GM21619 (cell line): Measurements from ENCODE around the gene RIMBP2.

Source experiments
- ATAC-seq: cut with Tn5 transposase; IDR thresholded peaks from one replicate; pipeline ENCODE4 v1.9.1; 2021; ENCODE audit not compliant: unreplicated experiment

Gene RIMBP2

DNA sequence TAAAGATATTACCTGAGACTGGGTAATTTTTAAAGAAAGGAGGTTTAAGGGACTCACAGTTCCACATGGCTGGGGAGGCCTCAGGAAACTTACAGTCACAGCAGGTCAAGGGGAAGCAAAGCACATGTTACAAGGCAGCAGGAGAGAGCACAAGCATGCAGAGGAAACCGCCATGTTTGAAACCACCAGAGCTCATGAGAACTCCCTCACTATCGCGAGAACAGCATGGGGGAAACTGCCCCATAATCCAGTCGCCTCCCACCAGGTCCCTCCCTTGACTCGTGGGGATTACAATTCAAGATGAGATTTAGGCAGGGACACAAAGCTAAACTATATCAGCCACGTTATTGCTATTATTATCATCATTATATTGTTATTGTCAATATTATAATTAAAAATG lies 138.7 kb downstream of the RIMBP2 start:
- ATAC-seq, result no peak

DNA sequence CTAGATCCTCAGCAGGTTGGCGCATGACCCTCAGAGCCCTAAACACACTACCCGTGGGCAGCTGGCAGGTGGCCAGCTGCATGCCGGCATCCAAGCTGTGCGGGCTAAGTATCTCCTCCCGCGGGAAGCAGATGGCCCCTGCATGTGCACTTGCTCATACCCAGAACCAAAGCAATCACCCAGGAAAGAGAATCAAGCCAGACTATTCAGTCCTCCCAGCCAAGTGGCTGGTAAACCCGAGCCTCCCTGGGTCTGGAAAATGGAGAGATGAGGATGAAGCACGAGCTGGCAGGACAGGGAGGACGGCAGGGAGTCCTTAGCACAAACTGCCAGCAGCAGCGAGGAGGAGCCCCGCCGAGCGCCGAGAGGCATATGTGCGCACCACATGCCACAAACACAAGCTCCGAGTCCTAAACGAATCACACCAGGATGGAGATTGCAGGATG lies 139.7 kb downstream of the RIMBP2 start:
- ATAC-seq, result no peak

DNA sequence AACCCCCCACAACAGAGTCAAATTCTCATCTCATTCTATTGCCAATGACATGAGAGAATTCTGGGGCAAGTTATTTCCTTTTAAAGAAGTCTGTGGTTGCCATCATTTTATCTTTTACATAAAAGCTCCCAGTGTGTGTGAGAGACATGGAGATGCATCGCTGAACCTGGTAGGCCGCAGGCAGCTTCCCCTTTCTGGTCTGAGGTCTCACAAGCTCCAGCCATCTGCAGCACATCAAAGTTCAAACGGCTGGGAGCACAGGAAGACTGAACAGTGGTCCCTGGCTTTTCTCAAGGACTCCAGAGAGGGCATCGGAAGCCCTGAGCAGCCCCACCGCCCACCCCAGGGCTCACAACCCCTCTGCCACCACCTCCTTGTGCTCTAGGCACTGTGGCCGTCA lies 141.7 kb downstream of the RIMBP2 start:
- ATAC-seq, result no peak

DNA sequence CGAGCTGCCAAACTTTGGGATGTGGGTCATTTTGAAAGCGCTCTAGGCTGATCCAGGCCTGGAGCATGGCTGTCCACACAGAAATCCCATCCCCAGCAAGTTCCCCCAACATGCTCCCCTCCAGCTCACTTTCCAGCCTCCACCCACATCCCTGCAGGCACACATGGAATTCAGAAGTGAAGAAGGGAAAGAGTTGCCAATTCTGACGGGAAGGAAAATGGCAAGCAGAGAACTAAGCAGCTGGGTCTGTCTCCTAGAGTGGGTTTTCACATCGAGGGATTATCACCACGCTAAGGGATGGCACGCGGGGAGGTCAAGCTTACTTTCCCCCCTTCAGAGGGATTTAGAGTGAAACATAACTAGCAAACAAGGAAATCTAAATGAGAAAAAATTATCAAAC lies 142.3 kb downstream of the RIMBP2 start:
- no peak for ATAC-seq

GRCh38 chr12:130573235-130573634 lies 142.9 kb downstream of the RIMBP2 start:
- ATAC-seq, result no peak

DNA sequence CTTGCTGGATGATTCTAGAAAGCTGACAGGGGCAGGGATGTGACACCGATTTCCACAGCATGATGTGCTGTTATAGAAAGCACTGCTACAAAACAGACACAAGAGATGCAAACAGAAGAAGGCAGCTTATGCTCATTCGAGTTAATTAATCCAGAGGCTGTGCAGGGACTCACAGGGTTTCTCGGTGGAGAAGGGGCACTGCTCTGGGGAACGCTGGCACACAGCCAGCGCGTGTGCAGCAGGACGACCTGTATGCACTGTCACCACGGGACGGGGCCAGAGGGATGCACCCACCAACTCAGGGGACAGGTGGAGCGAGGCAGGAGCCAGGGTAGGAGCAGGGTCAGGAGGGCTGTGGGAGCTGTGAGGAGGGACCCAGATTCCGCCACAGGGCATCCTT lies 143.5 kb downstream of the RIMBP2 start:
- ATAC-seq, result no peak

GRCh38 chr12:130571734-130572133 lies 144.4 kb downstream of the RIMBP2 start:
- no peak for ATAC-seq

DNA sequence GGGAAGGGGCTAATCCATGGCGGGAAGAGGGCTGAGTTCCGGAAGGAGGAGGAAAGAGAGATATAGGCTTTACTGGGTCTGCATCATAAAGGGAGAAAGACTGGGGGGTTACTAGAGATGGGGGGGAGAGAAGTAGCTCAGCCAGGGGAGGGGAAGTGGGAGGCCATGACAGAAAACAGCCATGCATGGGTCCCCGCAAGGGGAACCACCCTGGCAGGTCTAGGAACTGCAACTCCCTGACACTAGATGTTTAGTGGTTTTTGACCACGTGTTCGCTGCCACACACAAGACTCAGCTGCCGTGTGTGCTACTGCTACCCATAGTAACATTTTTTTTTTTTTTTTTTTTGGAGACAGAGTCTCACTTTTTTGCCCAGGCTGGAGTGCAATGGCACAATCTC lies 145.0 kb downstream of the RIMBP2 start:
- no peak for ATAC-seq

GRCh38 chr12:130569521-130569920 lies 146.6 kb downstream of the RIMBP2 start:
- no peak for ATAC-seq

DNA sequence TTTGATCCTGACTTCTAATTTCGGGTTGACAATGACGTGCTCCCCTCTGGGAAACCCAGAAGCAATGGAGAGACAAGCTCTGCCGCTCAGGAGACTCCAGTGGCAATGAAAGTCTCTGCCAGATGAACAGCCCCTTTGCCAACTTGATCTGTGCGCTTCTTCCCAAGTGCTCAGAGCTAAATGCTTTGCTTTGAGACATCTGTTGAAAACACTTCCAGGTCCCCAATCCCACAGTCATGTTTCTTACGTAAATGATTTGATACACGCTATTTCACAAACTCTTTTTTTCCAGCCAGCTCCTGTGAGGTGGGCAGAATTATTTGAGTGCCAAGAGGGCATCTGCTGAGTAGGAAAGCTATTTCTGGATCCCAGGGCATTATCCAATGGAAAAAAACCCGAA lies 147.6 kb downstream of the RIMBP2 start:
- ATAC-seq, result no peak

GRCh38 chr12:130568041-130568440 lies 148.1 kb downstream of the RIMBP2 start:
- no peak for ATAC-seq

DNA sequence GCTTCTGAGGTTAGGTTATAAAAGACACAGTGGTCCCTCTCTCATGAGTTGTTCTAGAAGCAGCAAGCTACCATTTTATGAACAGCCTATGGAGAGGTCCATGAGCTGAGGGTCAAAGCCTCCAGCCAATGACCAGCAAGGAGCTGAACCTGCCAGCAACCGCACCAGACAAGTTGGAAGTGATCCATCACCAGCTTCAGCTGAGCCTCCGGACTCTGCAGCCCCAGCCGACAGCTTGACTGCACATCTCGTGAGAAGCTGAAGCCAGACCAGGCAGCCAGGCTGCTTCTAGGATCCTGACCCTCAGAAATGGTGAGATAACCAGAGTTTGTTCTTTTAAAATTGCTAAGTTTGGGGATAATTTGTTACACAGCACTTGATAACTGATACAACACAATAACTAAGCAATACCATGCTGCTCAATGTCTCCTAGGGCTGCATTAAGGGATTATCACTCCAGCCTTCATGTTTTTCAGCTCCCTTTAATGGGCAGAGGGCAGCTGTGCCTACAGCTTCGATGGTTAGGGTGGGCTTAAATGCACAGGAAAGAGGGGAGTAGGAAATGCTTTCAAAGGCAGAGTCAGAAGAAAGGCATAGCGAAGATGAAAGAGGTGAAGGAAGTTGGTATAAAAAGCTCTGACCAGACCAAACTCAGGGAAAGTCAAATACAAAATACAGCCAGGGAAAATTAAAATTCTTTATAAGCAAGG lies 149.5 kb downstream of the RIMBP2 start:
- no peak for ATAC-seq

- no peak for ATAC-seq
Measured at GRCh38 chr12:130565189-130565588, 150.9 kb downstream of the RIMBP2 start.

GRCh38 chr12:130563323-130563722 lies 152.8 kb downstream of the RIMBP2 start:
- no peak for ATAC-seq

GRCh38 chr12:130562716-130563115 lies 153.4 kb downstream of the RIMBP2 start:
- no peak for ATAC-seq

DNA sequence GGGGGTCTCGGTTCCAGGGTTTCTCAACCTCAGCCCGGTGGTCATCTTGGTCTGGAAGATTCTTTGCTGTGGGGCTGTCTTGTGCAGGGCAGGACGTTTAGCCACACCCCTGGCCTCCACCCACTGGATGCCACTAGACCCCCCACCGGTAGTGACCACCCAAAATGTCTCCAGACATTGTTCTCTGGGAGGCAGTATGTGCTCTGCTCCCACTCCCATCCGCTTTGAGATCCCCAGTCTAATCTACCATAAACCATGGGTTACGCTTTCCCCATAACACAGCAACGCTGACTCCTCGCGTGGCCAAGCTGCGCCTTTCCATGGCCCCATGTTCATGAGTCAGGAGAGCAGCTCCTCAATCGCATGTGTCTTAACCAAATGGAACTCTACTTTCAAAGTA lies 155.8 kb downstream of the RIMBP2 start:
- ATAC-seq, result no peak

GRCh38 chr12:130559806-130560205 lies 156.3 kb downstream of the RIMBP2 start:
- no peak for ATAC-seq

DNA sequence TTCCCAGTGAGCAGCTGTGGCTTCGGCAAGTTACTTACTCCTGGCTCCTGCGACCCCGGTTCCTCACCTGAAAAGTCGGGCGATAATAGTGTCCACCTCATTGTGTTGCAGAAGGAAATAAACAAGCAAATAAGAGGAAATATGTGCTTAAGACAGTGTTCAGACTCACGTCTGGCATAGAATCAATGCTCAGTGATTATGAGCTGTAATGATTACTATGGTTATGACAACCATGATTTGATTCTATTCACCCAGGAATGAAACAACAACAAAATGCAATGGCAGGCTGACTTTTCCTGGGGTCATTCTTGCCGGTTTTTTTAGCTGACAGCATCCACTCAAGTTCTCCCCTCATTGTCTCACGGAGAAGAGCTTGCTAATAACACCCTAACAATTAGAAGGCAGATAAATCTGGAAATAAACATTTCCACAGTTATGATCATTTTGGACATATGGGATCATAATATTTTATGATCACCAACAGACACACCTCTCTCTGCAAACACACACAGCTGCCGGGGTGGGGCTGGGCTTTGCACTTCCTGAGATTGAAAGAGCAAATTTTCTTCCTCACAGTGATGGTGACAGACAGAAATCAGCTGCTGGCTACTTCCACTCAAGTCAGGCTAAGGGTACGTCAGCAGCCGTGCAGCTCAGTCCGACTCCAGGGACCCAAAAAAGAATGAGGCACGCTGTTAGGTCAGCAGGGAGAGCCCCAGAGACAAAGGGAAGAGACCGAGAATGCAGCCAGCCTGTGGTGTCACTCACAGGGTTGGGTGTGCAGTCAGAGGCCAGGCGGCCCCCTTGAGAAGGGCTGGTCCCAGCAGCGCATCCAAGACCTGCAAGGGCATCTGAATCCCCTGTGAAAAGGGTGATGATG lies 158.0 kb downstream of the RIMBP2 start:
- ATAC-seq, result no peak

- ATAC-seq, result no peak
Measured at GRCh38 chr12:130557201-130557600, 158.9 kb downstream of the RIMBP2 start.

DNA sequence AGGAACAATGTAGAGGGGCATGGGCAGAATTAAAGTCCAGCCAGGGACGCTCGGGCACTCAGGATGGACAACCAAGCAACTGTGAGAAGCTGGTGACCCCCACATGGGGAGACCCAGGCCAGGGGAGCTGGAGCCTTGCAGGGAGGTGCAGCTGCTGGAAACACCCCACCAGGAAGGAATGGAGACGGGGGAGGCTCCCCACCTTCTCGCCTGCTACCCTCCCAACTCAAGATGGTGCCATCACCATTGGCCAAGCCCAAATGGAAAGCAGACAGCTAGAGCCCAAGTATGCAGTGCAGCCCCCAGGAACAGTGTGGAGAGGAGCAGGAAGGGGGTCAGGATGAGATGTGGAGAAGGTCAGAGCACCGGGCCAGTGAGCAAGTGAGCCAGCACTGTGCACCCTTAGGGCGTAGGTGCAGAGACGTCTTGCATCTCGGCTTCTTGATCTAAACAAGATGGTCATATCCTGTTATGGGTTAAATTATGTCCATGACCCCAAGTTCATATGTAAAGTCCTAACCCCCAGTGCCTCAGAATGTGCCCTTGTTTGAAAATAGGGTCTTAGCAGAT lies 159.5 kb downstream of the RIMBP2 start:
- no peak for ATAC-seq

- no peak for ATAC-seq
Measured at GRCh38 chr12:130555628-130556485, 160.2 kb downstream of the RIMBP2 start.
